NCI-H2171 (cell line): ENCODE measurements around the gene YJU2.
A peak's percentile ranks its signal among the peaks of the same experiment; 100 is the strongest.

ENCODE experiments used
- DNase-seq: peaks from one replicate; lab custom pipeline; 2025; lab: John Stamatoyannopoulos, UW

Gene YJU2

GRCh38 chr19:4298810-4299550 is 52.1 kb downstream of the YJU2 start:
- DNase-seq: no peak

- DNase-seq: no peak
These were observed 53.7 kb downstream of the YJU2 start for GRCh38 chr19:4300589-4300988.

- DNase-seq: no peak
These were observed 54.8 kb downstream of the YJU2 start for GRCh38 chr19:4301590-4302242.

- DNase-seq: no peak
These were observed 55.4 kb downstream of the YJU2 start, which contains the start of gene TMIGD2 for GRCh38 chr19:4302243-4302640. Gene TMIGD2, minus strand, starts transcription at chr19:4302389. Its CDS starts 4 bp downstream, at chr19:4302385.

GRCh38 chr19:4303819-4304537 is 57.1 kb downstream of the YJU2 start:
- DNase-seq: no peak

- DNase-seq: peak; percentile 84
These were observed 57.8 kb downstream of the YJU2 start, which contains the start of gene FSD1 for GRCh38 chr19:4304538-4305256. Gene FSD1, plus strand, starts transcription at chr19:4304598. Its CDS starts 149 bp downstream, at chr19:4304747.

- DNase-seq: no peak
These were observed 58.4 kb downstream of the YJU2 start for GRCh38 chr19:4305257-4305612.

- no peak for DNase-seq
These were observed 58.8 kb downstream of the YJU2 start for GRCh38 chr19:4305659-4306058.

GRCh38 chr19:4310247-4311121 is 63.6 kb downstream of the YJU2 start:
- DNase-seq: no peak

- no peak for DNase-seq
These were observed 67.1 kb downstream of the YJU2 start for GRCh38 chr19:4313847-4314490.

- no peak for DNase-seq
These were observed 70.1 kb downstream of the YJU2 start for GRCh38 chr19:4316956-4317355.

GRCh38 chr19:4318460-4318859 is 71.6 kb downstream of the YJU2 start:
- no peak for DNase-seq
